Nephron progenitor cell (in vitro differentiated cells): ENCODE data around the gene MYO5B.

Experiments
- DNase-seq: peaks from one replicate; pipeline ENCODE4 v3.0.0; 2021
- H3K27ac Mint-ChIP-seq: 2 replicates; pipeline ENCODE4 v1.8.0; 2021; ENCODE audit warnings: mild to moderate bottlenecking, moderate library complexity, mixed read lengths
- H3K27me3 Mint-ChIP-seq: 2 replicates; pipeline ENCODE4 v1.8.0; 2021; ENCODE audit warnings: mild to moderate bottlenecking, low read depth, mixed read lengths; ENCODE audit not compliant: poor library complexity
- H3K36me3 Mint-ChIP-seq: 2 replicates; pipeline ENCODE4 v1.8.0; 2021; ENCODE audit warnings: low read depth, mixed read lengths
- H3K4me1 Mint-ChIP-seq: 2 replicates; pipeline ENCODE4 v1.8.0; 2021; ENCODE audit warnings: mixed read lengths
- H3K4me3 Mint-ChIP-seq: 2 replicates; pipeline ENCODE4 v1.8.0; 2021; ENCODE audit warnings: mild to moderate bottlenecking, moderate library complexity, mixed read lengths
- H3K9me3 Mint-ChIP-seq: 2 replicates; pipeline ENCODE4 v1.8.0; 2021; ENCODE audit warnings: mild to moderate bottlenecking, moderate library complexity, mixed read lengths
- CTCF ChIP-seq: fragments of 200-600 bp; sonication (generic); IDR thresholded peaks from 2 replicates; pipeline ENCODE4 v1.5.0; 2021; ENCODE audit warnings: antibody characterized with exemption

Gene MYO5B

GRCh38 chr18:50143294-50143693 is 51.7 kb downstream of the MYO5B start:
- no peak for TF ChIP-seq CTCF
- no peaks in the 10 kb centered on the region for H3K36me3 Mint-ChIP-seq
- H3K4me3 Mint-ChIP-seq = no peak overlapping the region
- H3K27ac Mint-ChIP-seq = no peak overlapping the region
- H3K9me3 Mint-ChIP-seq = peaks cover 6% of the 10 kb centered on the region
- H3K4me1 Mint-ChIP-seq = peaks cover 24% of the 10 kb centered on the region
- DNase-seq = no peak
- peaks cover 51% of the 10 kb centered on the region for H3K27me3 Mint-ChIP-seq

DNA sequence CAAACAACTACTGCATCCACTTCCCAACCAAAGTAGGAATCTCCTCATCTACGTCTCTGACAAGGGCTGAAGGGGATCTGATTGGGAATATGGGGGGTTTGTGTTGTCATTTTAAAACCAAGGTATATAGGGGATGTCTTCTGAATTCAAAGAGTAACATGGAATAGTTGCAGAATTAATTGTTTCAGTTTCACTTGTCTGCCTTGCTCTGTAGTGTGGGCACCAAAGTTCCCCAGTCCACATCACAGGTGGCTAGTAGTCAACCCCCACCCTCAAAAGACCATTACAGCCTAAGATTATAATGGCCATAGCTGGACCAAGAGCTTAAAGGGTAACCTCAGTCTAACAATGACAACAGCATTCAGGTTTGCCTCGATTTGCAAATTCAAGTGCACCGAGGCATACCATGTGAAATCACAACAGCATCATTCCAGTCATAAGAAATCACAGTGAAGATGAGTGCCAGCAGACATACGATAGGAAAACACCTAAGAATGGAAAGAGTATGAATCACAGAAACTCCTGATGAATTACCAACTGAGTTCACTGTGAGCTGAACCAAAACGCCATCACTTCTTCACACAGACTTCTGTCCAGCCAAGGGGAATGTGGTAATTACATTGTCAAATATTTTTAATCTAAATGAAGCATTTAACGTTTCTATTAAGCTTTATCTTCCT is 52.4 kb downstream of the MYO5B start:
- no peak for TF ChIP-seq CTCF
- no peak overlapping the region for H3K4me3 Mint-ChIP-seq
- H3K4me1 Mint-ChIP-seq = peaks cover 24% of the 10 kb centered on the region
- H3K27me3 Mint-ChIP-seq = peaks cover 49% of the 10 kb centered on the region
- H3K27ac Mint-ChIP-seq = no peak overlapping the region
- peaks cover 4% of the 10 kb centered on the region for H3K9me3 Mint-ChIP-seq
- no peak for DNase-seq
- H3K36me3 Mint-ChIP-seq = no peaks in the 10 kb centered on the region

GRCh38 chr18:50138181-50139064 is 56.5 kb downstream of the MYO5B start:
- no peaks in the 10 kb centered on the region for H3K9me3 Mint-ChIP-seq
- H3K4me3 Mint-ChIP-seq = no peak overlapping the region
- DNase-seq = no peak
- H3K27me3 Mint-ChIP-seq = peaks cover 46% of the 10 kb centered on the region
- peaks cover 24% of the 10 kb centered on the region for H3K4me1 Mint-ChIP-seq
- no peak overlapping the region for H3K27ac Mint-ChIP-seq
- no peak for TF ChIP-seq CTCF
- H3K36me3 Mint-ChIP-seq = no peaks in the 10 kb centered on the region

DNA sequence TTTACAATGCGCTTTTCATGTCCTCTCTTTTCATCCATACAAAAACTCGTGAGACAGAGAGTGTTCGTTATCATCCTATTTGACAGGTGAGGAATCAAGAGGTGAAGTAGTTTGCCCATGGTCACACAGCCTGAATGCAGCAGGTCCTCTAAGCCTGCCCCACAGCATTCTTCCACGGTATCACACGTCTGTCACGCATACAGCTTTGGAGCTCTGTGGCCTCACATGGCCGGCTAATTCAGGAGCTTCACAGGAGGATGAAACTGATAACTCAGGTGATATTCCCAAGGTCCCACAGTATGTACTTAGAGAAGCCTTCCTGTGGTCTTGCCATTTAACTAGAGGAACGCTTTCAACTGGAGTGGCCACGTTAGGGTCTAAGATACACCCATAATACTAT is 59.0 kb downstream of the MYO5B start:
- Mint-ChIP-seq H3K27ac (no peak overlapping the region), H3K27me3 (peaks cover 57% of the 10 kb centered on the region)

DNA sequence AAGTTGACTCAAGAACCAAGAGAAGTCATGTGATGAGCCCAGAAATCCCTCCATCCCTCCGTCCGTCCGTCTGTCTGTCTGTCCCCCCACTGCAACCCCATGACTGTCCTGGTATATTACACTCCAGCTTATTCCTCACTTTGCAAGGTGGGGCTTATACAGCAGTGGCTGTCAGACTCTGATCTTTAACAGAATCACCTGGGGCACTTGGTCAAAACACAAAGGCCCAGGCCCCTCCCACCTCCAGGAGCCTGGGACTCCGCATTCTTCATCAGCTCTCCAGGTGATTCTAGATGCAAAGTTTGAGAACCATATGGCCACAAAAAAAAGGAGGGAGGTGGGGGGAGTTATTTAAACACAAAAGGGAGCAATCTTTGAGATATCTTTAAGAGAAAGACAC is 61.4 kb downstream of the MYO5B start:
- no peaks in the 10 kb centered on the region for H3K36me3 Mint-ChIP-seq
- H3K27ac Mint-ChIP-seq = no peak overlapping the region
- DNase-seq = no peak
- H3K27me3 Mint-ChIP-seq = peaks cover 71% of the 10 kb centered on the region
- no peaks in the 10 kb centered on the region for H3K9me3 Mint-ChIP-seq
- no peak overlapping the region for H3K4me3 Mint-ChIP-seq
- H3K4me1 Mint-ChIP-seq = peaks cover 5% of the 10 kb centered on the region
- TF ChIP-seq CTCF = no peak

More for the DNA sequence above, 59.0 kb downstream of the MYO5B start:
- no peak for DNase-seq
- Mint-ChIP-seq H3K4me3 (no peak overlapping the region), H3K9me3 (no peaks in the 10 kb centered on the region), H3K4me1 (peaks cover 18% of the 10 kb centered on the region), H3K36me3 (no peaks in the 10 kb centered on the region)
- no peak for TF ChIP-seq CTCF
